ENCODE measurements around the gene C3orf70.

The C3orf70 gene, protein sequence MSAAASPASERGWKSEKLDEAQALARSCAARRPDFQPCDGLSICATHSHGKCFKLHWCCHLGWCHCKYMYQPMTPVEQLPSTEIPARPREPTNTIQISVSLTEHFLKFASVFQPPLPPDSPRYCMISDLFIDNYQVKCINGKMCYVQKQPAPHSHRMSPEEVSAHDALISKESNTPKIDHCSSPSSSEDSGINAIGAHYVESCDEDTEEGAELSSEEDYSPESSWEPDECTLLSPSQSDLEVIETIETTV

GRCh38 chr3:185152410-185153170 is at the start of gene C3orf70:
Gene C3orf70 (minus strand): TSS chr3:185153060. CDS start chr3:185152823, 237 bp downstream.
- H3K4me1 Mint-ChIP-seq (ENCODE audit: low read depth) = peaks cover 10% of the 10 kb centered on the region
- peaks cover 36% of the 10 kb centered on the region for H3K27me3 Mint-ChIP-seq
- no peaks in the 10 kb centered on the region for H3K36me3 Mint-ChIP-seq (ENCODE audit: low read depth)
- H3K27ac Mint-ChIP-seq = peak within 1 kb of the TSS; percentile 15
- no peaks in the 10 kb centered on the region for H3K9me3 Mint-ChIP-seq
- intact Hi-C loops (cut with micrococcal nuclease) = loop anchor here (10.0 kb wide), 1 partner anchor 142 kb away; no protein-coding TSS in a partner anchor
- peak within 1 kb of the TSS; percentile 66 for H3K4me3 Mint-ChIP-seq

DNA sequence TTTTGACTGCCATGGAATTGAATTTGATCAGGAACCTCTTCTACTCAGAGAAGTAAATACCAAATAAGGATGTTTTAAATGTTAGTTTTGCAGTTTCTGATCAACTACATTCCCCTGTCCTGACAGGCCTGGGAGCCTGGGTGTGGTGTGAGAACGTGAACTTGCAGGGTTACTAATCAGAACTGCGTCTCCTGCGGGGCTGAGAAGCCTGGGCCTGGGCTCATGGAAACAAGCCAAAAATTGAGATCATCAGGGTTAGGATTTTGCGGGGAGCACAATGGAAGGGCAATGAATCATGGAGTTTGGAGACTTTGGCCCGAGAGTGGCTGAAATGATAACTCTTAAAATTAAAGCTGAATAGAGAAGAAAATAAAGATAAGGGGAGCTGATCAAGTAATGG is 47.8 kb upstream of the C3orf70 start:
- Mint-ChIP-seq H3K27me3 (no peaks in the 10 kb centered on the region), H3K4me1 (ENCODE audit: low read depth) (no peaks in the 10 kb centered on the region), H3K27ac (no peak overlapping the region), H3K36me3 (ENCODE audit: low read depth) (peaks cover 21% of the 10 kb centered on the region), H3K4me3 (no peak overlapping the region), H3K9me3 (no peaks in the 10 kb centered on the region)
- intact Hi-C loops (cut with micrococcal nuclease) = no loop called here

DNA sequence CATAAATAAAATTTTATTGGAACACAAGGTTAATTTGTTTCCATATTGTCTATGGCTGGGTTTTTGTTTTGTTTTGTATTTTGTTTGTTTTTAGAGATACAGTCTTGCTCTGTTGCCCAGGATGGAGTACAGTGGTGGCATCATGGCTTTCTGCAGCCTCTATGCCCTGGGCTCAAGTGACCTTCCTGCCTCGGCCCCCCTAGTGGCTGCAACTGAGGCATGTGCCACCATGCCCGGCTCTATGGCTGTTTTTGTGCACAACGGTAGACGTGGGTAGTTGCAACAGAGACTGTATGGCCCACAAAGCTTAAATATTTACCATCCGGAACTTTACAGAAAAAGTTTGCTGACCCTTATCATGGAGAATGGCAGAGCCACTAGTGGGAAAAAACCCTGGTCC is 46.8 kb upstream of the C3orf70 start:
- Mint-ChIP-seq H3K9me3 (no peaks in the 10 kb centered on the region), H3K27me3 (no peaks in the 10 kb centered on the region), H3K27ac (no peak overlapping the region), H3K4me3 (no peak overlapping the region), H3K4me1 (ENCODE audit: low read depth) (no peaks in the 10 kb centered on the region), H3K36me3 (ENCODE audit: low read depth) (peaks cover 21% of the 10 kb centered on the region)
- intact Hi-C loops (cut with micrococcal nuclease) = no loop called here

- Mint-ChIP-seq H3K27ac (no peak overlapping the region), H3K9me3 (no peaks in the 10 kb centered on the region), H3K36me3 (ENCODE audit: low read depth) (peaks cover 17% of the 10 kb centered on the region), H3K27me3 (no peaks in the 10 kb centered on the region), H3K4me3 (no peak overlapping the region), H3K4me1 (ENCODE audit: low read depth) (no peaks in the 10 kb centered on the region)
- intact Hi-C loops (cut with micrococcal nuclease) = no loop called here
Measured at GRCh38 chr3:185199206-185199605, 46.3 kb upstream of the C3orf70 start.

- Mint-ChIP-seq H3K9me3 (no peaks in the 10 kb centered on the region), H3K4me3 (no peak overlapping the region), H3K4me1 (ENCODE audit: low read depth) (no peaks in the 10 kb centered on the region), H3K36me3 (ENCODE audit: low read depth) (peaks cover 20% of the 10 kb centered on the region), H3K27me3 (no peaks in the 10 kb centered on the region), H3K27ac (no peak overlapping the region)
- intact Hi-C loops (cut with micrococcal nuclease) = no loop called here
Measured at GRCh38 chr3:185197068-185197467, 44.2 kb upstream of the C3orf70 start.

DNA sequence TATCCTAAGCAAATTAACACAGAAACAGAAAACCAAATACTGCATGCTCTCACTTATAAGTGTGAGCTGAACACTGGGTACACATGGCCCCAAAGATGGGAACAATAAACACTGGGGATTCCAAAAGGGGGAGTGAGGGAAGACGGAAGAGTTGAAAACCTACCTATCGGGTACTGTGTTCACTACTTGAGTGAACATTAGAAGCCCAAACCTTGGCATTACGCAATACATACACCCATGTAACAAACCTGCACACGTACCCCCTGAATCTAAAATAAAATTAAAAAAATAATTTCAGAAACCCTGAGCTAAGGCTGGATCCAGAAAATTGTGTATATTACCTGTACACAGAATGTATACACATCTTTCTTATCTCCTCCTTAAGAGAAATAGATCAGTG is 42.8 kb upstream of the C3orf70 start:
- no peak overlapping the region for H3K27ac Mint-ChIP-seq
- H3K9me3 Mint-ChIP-seq = no peaks in the 10 kb centered on the region
- H3K36me3 Mint-ChIP-seq (ENCODE audit: low read depth) = peaks cover 12% of the 10 kb centered on the region
- no peaks in the 10 kb centered on the region for H3K27me3 Mint-ChIP-seq
- H3K4me3 Mint-ChIP-seq = no peak overlapping the region
- intact Hi-C loops (cut with micrococcal nuclease) = no loop called here
- H3K4me1 Mint-ChIP-seq (ENCODE audit: low read depth) = no peaks in the 10 kb centered on the region

DNA sequence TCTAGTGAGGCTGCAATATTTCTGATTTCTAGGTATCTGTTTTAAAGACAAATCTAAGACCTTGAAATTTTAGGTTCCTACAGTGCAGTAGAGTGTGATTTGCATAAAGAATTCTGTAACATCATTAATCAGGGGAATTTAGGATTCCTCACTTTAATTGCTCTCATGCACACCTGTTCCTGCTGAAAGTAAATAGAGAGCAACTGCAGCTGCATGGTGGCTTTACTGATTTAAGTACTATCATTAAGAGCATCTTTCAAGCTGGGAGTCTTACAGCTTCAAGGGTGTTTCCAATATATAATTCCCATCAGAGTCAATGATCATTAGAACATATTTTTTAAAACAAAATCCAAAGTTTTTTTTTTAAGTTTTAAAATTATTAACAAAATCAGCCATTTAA is 36.0 kb upstream of the C3orf70 start:
- Mint-ChIP-seq H3K9me3 (no peaks in the 10 kb centered on the region), H3K36me3 (ENCODE audit: low read depth) (peaks cover 11% of the 10 kb centered on the region), H3K27me3 (no peaks in the 10 kb centered on the region), H3K4me3 (no peak overlapping the region), H3K4me1 (ENCODE audit: low read depth) (no peaks in the 10 kb centered on the region), H3K27ac (no peak overlapping the region)
- intact Hi-C loops (cut with micrococcal nuclease) = no loop called here

DNA sequence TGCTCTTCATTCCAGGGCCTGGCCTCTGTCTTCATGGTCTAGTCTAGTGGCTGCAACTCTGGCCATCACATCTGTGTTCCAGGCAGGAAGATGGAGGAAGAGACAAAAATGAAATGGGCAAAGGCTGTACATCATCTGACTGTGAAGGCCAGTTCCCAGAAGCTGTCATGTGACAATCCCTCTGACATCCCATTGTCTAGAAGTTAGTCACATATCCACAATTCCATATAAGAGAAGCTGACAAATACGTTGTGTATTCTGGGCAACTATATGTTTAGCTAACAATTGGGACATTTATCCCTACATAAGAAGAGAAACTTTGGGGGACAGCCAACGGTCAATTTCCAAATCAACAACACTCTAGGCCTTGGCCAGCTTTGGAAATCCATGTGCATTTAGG is 34.5 kb upstream of the C3orf70 start:
- H3K27me3 Mint-ChIP-seq = no peaks in the 10 kb centered on the region
- intact Hi-C loops (cut with micrococcal nuclease) = no loop called here
- H3K9me3 Mint-ChIP-seq = no peaks in the 10 kb centered on the region
- H3K27ac Mint-ChIP-seq = no peak overlapping the region
- H3K4me3 Mint-ChIP-seq = no peak overlapping the region
- peaks cover under 1% of the 10 kb centered on the region for H3K36me3 Mint-ChIP-seq (ENCODE audit: low read depth)
- H3K4me1 Mint-ChIP-seq (ENCODE audit: low read depth) = no peaks in the 10 kb centered on the region

DNA sequence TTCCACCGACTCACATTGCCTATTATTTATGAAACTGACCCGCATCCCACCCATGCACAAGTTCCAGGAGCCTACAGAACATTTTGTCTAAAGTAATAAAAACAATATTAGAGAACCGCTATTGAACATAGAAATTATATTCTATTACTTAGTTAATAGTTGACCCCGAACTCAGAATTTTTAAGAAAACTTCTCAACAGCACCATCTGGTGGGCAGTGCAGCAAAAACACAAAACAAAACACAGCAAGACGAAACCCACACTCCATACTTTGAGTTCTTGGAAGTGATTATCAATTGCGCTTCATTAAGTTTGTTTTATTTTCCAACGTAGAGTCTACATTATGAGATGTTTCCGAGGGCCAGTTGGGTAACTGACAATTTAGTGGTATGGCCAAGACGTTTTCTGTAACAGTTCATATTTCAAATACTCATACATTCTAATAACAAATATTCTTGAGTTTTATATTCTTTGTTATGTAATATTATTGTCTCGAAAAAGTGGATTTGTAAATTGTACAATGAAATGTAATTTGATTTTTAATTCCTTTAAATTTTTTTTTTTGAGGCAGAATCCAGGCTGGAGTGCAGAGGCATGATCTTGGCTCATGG is 24.0 kb upstream of the C3orf70 start:
- Mint-ChIP-seq H3K9me3 (no peaks in the 10 kb centered on the region), H3K4me1 (ENCODE audit: low read depth) (peaks cover 28% of the 10 kb centered on the region), H3K36me3 (ENCODE audit: low read depth) (no peaks in the 10 kb centered on the region), H3K27me3 (no peaks in the 10 kb centered on the region), H3K4me3 (no peak overlapping the region), H3K27ac (no peak overlapping the region)
- intact Hi-C loops (cut with micrococcal nuclease) = loop anchor here (10.0 kb wide), 1 partner anchor 302 kb away; no protein-coding TSS in a partner anchor

DNA sequence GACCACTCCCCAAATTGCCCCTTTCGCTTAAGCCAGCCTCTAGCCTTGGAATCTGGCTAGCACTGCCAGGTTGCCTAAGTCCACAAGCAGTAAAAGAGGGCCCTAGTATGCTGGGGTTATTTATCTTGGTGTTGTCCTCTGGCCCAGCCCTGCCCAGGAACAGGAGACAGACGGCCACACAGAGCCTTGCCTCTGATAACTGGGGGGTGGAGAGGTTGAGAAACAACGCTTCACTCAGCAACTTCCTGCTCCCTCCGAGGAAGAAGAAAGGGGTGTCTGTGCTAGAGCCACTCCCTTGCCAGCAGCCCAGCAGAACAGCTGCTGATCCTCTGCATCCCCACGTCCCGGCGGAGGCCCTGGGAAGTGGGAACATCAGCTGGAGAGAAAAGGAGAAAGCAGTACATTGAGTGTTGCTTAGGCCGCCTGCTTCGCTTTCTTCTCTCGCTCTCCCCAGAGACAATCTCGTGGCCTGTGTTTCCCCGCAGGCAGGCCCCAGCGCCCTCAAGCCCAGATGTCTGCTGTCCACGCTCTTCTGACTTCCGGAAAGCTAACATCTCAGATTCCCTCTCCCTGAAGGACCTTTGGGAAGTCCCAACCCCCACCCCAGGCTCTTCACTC is 22.6 kb upstream of the C3orf70 start:
- H3K9me3 Mint-ChIP-seq = no peaks in the 10 kb centered on the region

GRCh38 chr3:185172086-185173049 is 19.5 kb upstream of the C3orf70 start:
- H3K4me3 Mint-ChIP-seq = no peak overlapping the region
- peak overlapping the region; percentile 55 for H3K27ac Mint-ChIP-seq
- H3K36me3 Mint-ChIP-seq (ENCODE audit: low read depth) = no peaks in the 10 kb centered on the region
- H3K4me1 Mint-ChIP-seq (ENCODE audit: low read depth) = peaks cover 30% of the 10 kb centered on the region
- H3K27me3 Mint-ChIP-seq = peaks cover 2% of the 10 kb centered on the region
- no peaks in the 10 kb centered on the region for H3K9me3 Mint-ChIP-seq
- intact Hi-C loops (cut with micrococcal nuclease) = loop anchor here (10.0 kb wide), 1 partner anchor 298 kb away; no protein-coding TSS in a partner anchor

More for the DNA sequence above, 22.6 kb upstream of the C3orf70 start:
- H3K36me3 Mint-ChIP-seq (ENCODE audit: low read depth) = no peaks in the 10 kb centered on the region
- H3K4me1 Mint-ChIP-seq (ENCODE audit: low read depth) = peaks cover 30% of the 10 kb centered on the region
- intact Hi-C loops (cut with micrococcal nuclease) = loop anchor here (10.0 kb wide), 1 partner anchor 301 kb away; no protein-coding TSS in a partner anchor
- peak overlapping the region; percentile 13 for H3K4me3 Mint-ChIP-seq
- H3K27ac Mint-ChIP-seq = peak overlapping the region; percentile 82
- no peaks in the 10 kb centered on the region for H3K27me3 Mint-ChIP-seq

GRCh38 chr3:185164428-185165217 is 11.8 kb upstream of the C3orf70 start:
- Mint-ChIP-seq H3K4me3 (no peak overlapping the region), H3K27ac (no peak overlapping the region), H3K36me3 (ENCODE audit: low read depth) (no peaks in the 10 kb centered on the region), H3K4me1 (ENCODE audit: low read depth) (no peaks in the 10 kb centered on the region), H3K27me3 (peaks cover 8% of the 10 kb centered on the region), H3K9me3 (no peaks in the 10 kb centered on the region)
- intact Hi-C loops (cut with micrococcal nuclease) = no loop called here

Data from dendritic cell treated with granulocyte-macrophage colony-stimulating factor and Interleukin-4, amounts not matched to agents 40 ng/mL and 50 ng/mL, for 4 days (primary cell).